H9 (cell line): ENCODE data around the gene PCDHGA2. TPM values are rescaled to one million over a fixed set of nuclear protein-coding genes. Genes with fewer than 3 reads are reported as not detected.

ENCODE experiments used
- DNase-seq: peaks from one replicate; pipeline ENCODE4 v3.0.0-alpha.2; 2017
- H2AFZ ChIP-seq: one replicate; pipeline ENCODE4 v1.6.1; 2013; ENCODE audit warnings: mild to moderate bottlenecking, low read length, control low read depth, moderate library complexity
- H2AK5ac ChIP-seq: 2 replicates; pipeline ENCODE4 v1.6.1; 2013; ENCODE audit warnings: low read length, control low read depth, mixed read lengths; ENCODE audit not compliant: insufficient read length
- H2BK120ac ChIP-seq: one replicate; pipeline ENCODE4 v1.6.1; 2013; ENCODE audit warnings: low read depth, mild to moderate bottlenecking, low read length, control low read depth, inconsistent platforms; ENCODE audit not compliant: poor library complexity, severe bottlenecking
- H2BK12ac ChIP-seq: 2 replicates; pipeline ENCODE4 v1.6.1; 2013; ENCODE audit warnings: low read length, control low read depth, mixed read lengths, low read depth; ENCODE audit not compliant: insufficient read length
- H2BK15ac ChIP-seq: 2 replicates; pipeline ENCODE4 v1.6.1; 2013; ENCODE audit warnings: low read depth, low read length, control low read depth
- H2BK20ac ChIP-seq: one replicate; pipeline ENCODE4 v1.6.1; 2013; ENCODE audit warnings: low read depth, mild to moderate bottlenecking, low read length, control low read depth, inconsistent platforms; ENCODE audit not compliant: poor library complexity, severe bottlenecking
- H2BK5ac ChIP-seq: 2 replicates; pipeline ENCODE4 v1.6.1; 2013; ENCODE audit warnings: low read length, control low read depth, mixed read lengths; ENCODE audit not compliant: insufficient read length
- H3K14ac ChIP-seq: 2 replicates; pipeline ENCODE4 v1.6.1; 2013; ENCODE audit warnings: low read length, control low read depth; ENCODE audit not compliant: insufficient read depth
- H3K18ac ChIP-seq: 2 replicates; pipeline ENCODE4 v1.6.1; 2013; ENCODE audit warnings: low read depth, mild to moderate bottlenecking, mixed read lengths, low read length, control low read depth; ENCODE audit not compliant: insufficient read length
- H3K23ac ChIP-seq: 2 replicates; pipeline ENCODE4 v1.6.1; 2013; ENCODE audit warnings: low read length, control low read depth, mixed read lengths, low read depth; ENCODE audit not compliant: insufficient read length
- H3K23me2 ChIP-seq: 2 replicates; pipeline ENCODE4 v1.6.1; 2013; ENCODE audit warnings: low read depth, mild to moderate bottlenecking, mixed read lengths, low read length, control low read depth; ENCODE audit not compliant: insufficient read length, poor library complexity, severe bottlenecking
- H3K27ac ChIP-seq: 2 replicates; pipeline ENCODE4 v1.5.1; 2013; ENCODE audit warnings: low read length, control low read depth, mixed read lengths, low read depth; ENCODE audit not compliant: insufficient read length
- H3K27me3 ChIP-seq: 2 replicates; pipeline ENCODE4 v1.6.1; 2013; ENCODE audit warnings: low read length, control low read depth, inconsistent platforms; ENCODE audit not compliant: insufficient read depth
- H3K4ac ChIP-seq: 2 replicates; pipeline ENCODE4 v1.6.1; 2013; ENCODE audit warnings: low read depth, mild to moderate bottlenecking, control low read depth, inconsistent platforms, low read length, moderate library complexity
- H3K4me1 ChIP-seq: 2 replicates; pipeline ENCODE4 v1.6.1; 2013; ENCODE audit warnings: low read length, control low read depth, inconsistent platforms; ENCODE audit not compliant: insufficient read depth
- H3K4me2 ChIP-seq: 2 replicates; pipeline ENCODE4 v1.6.1; 2013; ENCODE audit warnings: low read length, control low read depth, mixed read lengths; ENCODE audit not compliant: insufficient read length, insufficient read depth
- H3K56ac ChIP-seq: 2 replicates; pipeline ENCODE4 v1.6.1; 2013; ENCODE audit warnings: low read depth, mild to moderate bottlenecking, mixed read lengths, low read length, control low read depth; ENCODE audit not compliant: insufficient read length
- H3K79me1 ChIP-seq: 2 replicates; pipeline ENCODE4 v1.6.1; 2013; ENCODE audit warnings: low read depth, mild to moderate bottlenecking, moderate library complexity, low read length, control low read depth, inconsistent platforms; ENCODE audit not compliant: insufficient read depth, poor library complexity, severe bottlenecking
- H3K79me2 ChIP-seq: 2 replicates; pipeline ENCODE4 v1.6.1; 2013; ENCODE audit warnings: low read length, control low read depth, inconsistent platforms; ENCODE audit not compliant: insufficient read depth
- H3K9ac ChIP-seq: 2 replicates; pipeline ENCODE4 v1.6.1; 2013; ENCODE audit warnings: low read length, control low read depth, mixed read lengths; ENCODE audit not compliant: insufficient read length; ENCODE audit errors: extremely low read depth
- H3K9me3 ChIP-seq: one replicate; pipeline ENCODE4 v1.6.1; 2013; ENCODE audit warnings: low read depth, low read length, inconsistent platforms; ENCODE audit not compliant: control insufficient read depth
- H3T11ph ChIP-seq: one replicate; pipeline ENCODE4 v1.6.1; 2013; ENCODE audit warnings: mild to moderate bottlenecking, low read length, control low read depth, inconsistent platforms
- H4K20me1 ChIP-seq: one replicate; pipeline ENCODE4 v1.6.1; 2013; ENCODE audit not compliant: control insufficient read depth, insufficient read length, insufficient read depth
- H4K5ac ChIP-seq: 2 replicates; pipeline ENCODE4 v1.6.1; 2013; ENCODE audit warnings: low read depth, mild to moderate bottlenecking, mixed read lengths, low read length, control low read depth; ENCODE audit not compliant: insufficient read length
- H4K8ac ChIP-seq: replicated peaks from 2 replicates; pipeline ENCODE4 v1.6.1; 2013; ENCODE audit warnings: low read length, control low read depth, mixed read lengths, low read depth; ENCODE audit not compliant: insufficient read length
- H4K91ac ChIP-seq: 2 replicates; pipeline ENCODE4 v1.6.1; 2013; ENCODE audit warnings: low read depth, mild to moderate bottlenecking, moderate library complexity, mixed read lengths, low read length, control low read depth; ENCODE audit not compliant: insufficient read length
- H3K27ac Mint-ChIP-seq, 3 experiments: 2 replicates in 2 of 3; 3 replicates in 1 of 3; pipeline ENCODE4 v1.8.0; 2020 to 2021; ENCODE audit warnings: mixed read lengths in 3 of 3, mild to moderate bottlenecking in 1 of 3, moderate library complexity in 1 of 3
- H3K27me3 Mint-ChIP-seq: 2 replicates; pipeline ENCODE4 v1.8.0; 2021; ENCODE audit warnings: low read depth, mild to moderate bottlenecking, moderate library complexity, mixed read lengths
- H3K36me3 Mint-ChIP-seq, 3 experiments: 2 replicates in 2 of 3; 3 replicates in 1 of 3; pipeline ENCODE4 v1.8.0; 2020 to 2021; ENCODE audit warnings: low read depth in 3 of 3, mixed read lengths in 3 of 3; ENCODE audit not compliant: insufficient read depth in 1 of 3
- H3K4me1 Mint-ChIP-seq, 2 experiments: 2 replicates each; pipeline ENCODE4 v1.8.0; 2020; ENCODE audit warnings: mixed read lengths in 2 of 2
- H3K4me3 Mint-ChIP-seq, 2 experiments: 2 replicates in 1 of 2; 3 replicates in 1 of 2; pipeline ENCODE4 v1.8.0; 2020 to 2021; ENCODE audit warnings: mild to moderate bottlenecking in 2 of 2, mixed read lengths in 2 of 2, moderate library complexity in 1 of 2
- H3K9me3 Mint-ChIP-seq, 2 experiments: 2 replicates in 1 of 2; 3 replicates in 1 of 2; pipeline ENCODE4 v1.8.0; 2020; ENCODE audit warnings: mild to moderate bottlenecking in 2 of 2, mixed read lengths in 2 of 2, moderate library complexity in 1 of 2
- WGBS: extraction: QIAGEN DNeasy Blood & Tissue Kit; methylation state at CpG from one replicate; pipeline ENCODE4 v1.1.7; 2013; ENCODE audit warnings: missing lambda C conversion rate, low lambda C conversion rate, mixed read lengths; ENCODE audit not compliant: insufficient read length; ENCODE audit errors: extremely low coverage; 5-methylcytosine and 5-hydroxymethylcytosine counted together
- total RNA-seq: library from RNA; stranded (reverse); gene quantifications from 2 replicates; pipeline ENCODE4 v1.2.1, GENCODE V29; 2021
- TF ChIP-seq, protein P1 (sequence below): fragments of 200-600 bp; sonication (generic); conservative IDR thresholded peaks from 3 replicates; pipeline ENCODE4 v1.8.0; 2021; ENCODE audit warnings: antibody characterized with exemption, mild to moderate bottlenecking

The PCDHGA2 gene
- total RNA-seq, 1 experiment from 2014 or later = 0.90 TPM

DNA sequence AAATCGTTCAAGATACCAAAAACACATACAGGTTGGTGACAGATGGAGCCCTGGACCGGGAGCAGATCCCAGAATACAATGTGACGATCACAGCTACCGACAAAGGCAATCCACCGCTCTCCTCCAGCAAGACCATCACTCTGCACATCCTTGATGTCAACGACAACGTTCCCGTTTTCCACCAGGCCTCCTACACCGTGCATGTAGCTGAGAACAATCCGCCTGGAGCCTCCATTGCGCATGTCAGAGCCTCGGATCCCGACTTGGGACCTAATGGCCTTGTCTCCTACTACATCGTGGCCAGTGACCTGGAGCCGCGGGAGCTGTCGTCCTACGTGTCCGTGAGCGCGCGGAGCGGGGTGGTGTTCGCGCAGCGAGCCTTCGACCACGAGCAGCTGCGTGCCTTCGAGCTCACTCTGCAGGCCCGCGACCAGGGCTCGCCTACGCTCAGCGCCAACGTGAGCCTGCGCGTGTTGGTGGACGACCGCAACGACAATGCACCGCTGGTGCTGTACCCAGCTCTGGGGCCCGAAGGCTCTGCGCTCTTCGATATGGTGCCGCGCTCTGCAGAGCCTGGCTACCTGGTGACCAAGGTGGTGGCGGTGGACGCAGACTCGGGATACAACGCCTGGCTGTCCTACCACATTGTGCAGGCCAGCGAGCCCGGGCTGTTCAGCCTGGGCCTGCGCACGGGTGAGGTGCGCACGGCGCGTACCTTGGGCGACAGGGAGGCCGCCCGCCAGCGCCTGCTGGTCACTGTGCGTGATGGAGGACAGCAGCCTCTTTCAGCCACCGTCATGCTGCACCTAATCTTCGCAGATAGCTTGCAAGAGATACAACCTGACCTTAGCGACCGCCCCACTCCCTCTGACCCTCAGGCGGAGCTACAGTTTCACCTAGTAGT lies 33.3 kb downstream of the PCDHGA2 start:
- Mint-ChIP-seq H3K36me3 (peaks cover 36 to 48% (median 46%) of the 10 kb centered on the region in 3 experiments), H3K4me3 (no peak overlapping the region), H3K4me1 (no peaks in the 10 kb centered on the region), H3K27ac (no peak overlapping the region), H3K9me3 (peaks cover 59 to 61% of the 10 kb centered on the region in 2 experiments), H3K27me3 (peaks cover 9% of the 10 kb centered on the region)
- Histone ChIP-seq H3K79me1 (no peaks in the 10 kb centered on the region), H3K9ac (no peak overlapping the region), H3K27ac (no peak overlapping the region), H3K4ac (no peak overlapping the region), H3T11ph (no peak overlapping the region), H2BK5ac (no peak overlapping the region), H2AK5ac (no peak overlapping the region), H4K20me1 (no peaks in the 10 kb centered on the region), H3K18ac (no peak overlapping the region), H2BK12ac (no peak overlapping the region), H3K14ac (no peak overlapping the region), H4K91ac (no peak overlapping the region), H3K23ac (no peak overlapping the region), H2BK15ac (no peak overlapping the region), H3K56ac (no peak overlapping the region), H4K5ac (no peak overlapping the region), H3K23me2 (no peaks in the 10 kb centered on the region), H2BK120ac (no peak overlapping the region), H3K27me3 (no peaks in the 10 kb centered on the region), H4K8ac (no peak overlapping the region), H3K9me3 (peaks cover 34% of the 10 kb centered on the region), H3K4me2 (no peak overlapping the region), H3K79me2 (no peaks in the 10 kb centered on the region), H2AFZ (no peak overlapping the region), H2BK20ac (no peak overlapping the region), H3K4me1 (no peaks in the 10 kb centered on the region)
- DNase-seq = no peak
- WGBS = no CpG with 5 or more reads among the region's 69 CpGs
- TF ChIP-seq, protein P1, sequence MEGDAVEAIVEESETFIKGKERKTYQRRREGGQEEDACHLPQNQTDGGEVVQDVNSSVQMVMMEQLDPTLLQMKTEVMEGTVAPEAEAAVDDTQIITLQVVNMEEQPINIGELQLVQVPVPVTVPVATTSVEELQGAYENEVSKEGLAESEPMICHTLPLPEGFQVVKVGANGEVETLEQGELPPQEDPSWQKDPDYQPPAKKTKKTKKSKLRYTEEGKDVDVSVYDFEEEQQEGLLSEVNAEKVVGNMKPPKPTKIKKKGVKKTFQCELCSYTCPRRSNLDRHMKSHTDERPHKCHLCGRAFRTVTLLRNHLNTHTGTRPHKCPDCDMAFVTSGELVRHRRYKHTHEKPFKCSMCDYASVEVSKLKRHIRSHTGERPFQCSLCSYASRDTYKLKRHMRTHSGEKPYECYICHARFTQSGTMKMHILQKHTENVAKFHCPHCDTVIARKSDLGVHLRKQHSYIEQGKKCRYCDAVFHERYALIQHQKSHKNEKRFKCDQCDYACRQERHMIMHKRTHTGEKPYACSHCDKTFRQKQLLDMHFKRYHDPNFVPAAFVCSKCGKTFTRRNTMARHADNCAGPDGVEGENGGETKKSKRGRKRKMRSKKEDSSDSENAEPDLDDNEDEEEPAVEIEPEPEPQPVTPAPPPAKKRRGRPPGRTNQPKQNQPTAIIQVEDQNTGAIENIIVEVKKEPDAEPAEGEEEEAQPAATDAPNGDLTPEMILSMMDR = no peak
